HUES48 (cell line): ENCODE data around the gene TTLL6.

Experiments
- H3K27ac ChIP-seq: one replicate; pipeline ENCODE4 v1.7.0; 2013; ENCODE audit warnings: low read depth, low read length, inconsistent platforms
- H3K27me3 ChIP-seq: 2 replicates; pipeline ENCODE4 v1.6.1; 2013; ENCODE audit warnings: mild to moderate bottlenecking, low read length; ENCODE audit not compliant: control insufficient read depth, insufficient read depth
- H3K36me3 ChIP-seq: 2 replicates; pipeline ENCODE4 v1.6.1; 2013; ENCODE audit warnings: low read length; ENCODE audit not compliant: control insufficient read depth, insufficient read depth
- H3K4me1 ChIP-seq: 2 replicates; pipeline ENCODE4 v1.6.1; 2013; ENCODE audit warnings: mild to moderate bottlenecking, low read length; ENCODE audit not compliant: control insufficient read depth, insufficient read depth
- H3K4me3 ChIP-seq: 2 replicates; pipeline ENCODE4 v1.5.1; 2013; ENCODE audit warnings: mild to moderate bottlenecking, low read depth, low read length
- H3K9ac ChIP-seq: 2 replicates; pipeline ENCODE4 v1.6.1; 2013; ENCODE audit warnings: mild to moderate bottlenecking, low read depth, low read length, moderate library complexity
- H3K9me3 ChIP-seq: 2 replicates; pipeline ENCODE4 v1.6.1; 2013; ENCODE audit warnings: low read length; ENCODE audit not compliant: control insufficient read depth, insufficient read depth

TTLL6 gene

DNA sequence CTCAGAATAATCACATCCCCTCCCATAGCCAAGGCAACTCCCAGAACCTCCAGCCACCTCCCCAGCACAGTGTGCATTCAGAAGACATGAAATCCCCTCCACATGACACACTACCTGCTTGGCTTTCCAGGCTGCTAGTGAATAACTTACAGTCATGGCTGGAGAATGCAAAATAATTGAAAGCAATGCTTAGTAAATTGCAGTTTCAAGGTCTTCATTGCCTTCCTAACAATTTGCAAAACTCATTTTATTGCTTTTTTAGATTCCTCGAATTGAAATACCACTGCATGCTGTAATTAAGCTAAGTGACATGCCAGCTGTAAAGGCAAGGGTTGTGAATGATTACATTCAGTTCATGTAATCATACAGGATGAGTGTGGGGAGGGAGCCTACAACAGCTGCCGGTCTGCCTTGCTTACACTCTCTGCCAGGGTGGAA lies 59.5 kb downstream of the TTLL6 start:
- Histone ChIP-seq H3K36me3 (no peaks in the 10 kb centered on the region), H3K27me3 (peaks cover 94% of the 10 kb centered on the region), H3K9ac (no peak overlapping the region), H3K27ac (no peak overlapping the region), H3K4me1 (0 out of 2 replicates have a peak, but pooled peaks cover 3% of the 10 kb centered on the region), H3K4me3 (no peak overlapping the region), H3K9me3 (no peaks in the 10 kb centered on the region)

DNA sequence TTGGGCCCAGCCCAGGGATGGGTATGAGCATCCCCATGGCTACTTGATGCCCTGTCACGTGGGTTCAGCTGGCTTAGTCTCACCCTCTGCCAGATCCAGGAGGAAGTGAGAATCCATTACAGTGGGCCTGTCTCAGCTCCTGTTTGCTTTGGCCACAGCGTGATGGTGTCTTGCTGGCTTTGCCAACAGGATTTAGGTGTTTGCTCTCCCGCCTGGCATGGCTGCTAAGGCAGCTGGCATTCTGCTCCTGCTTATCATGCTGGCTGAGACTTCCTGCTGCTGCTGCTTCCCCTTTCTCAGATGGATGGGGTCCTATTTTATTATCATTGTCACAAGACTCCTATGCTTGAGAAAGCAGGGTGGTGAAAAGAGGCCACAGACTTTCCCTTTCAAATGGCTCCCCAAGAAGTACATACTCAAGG lies 60.2 kb downstream of the TTLL6 start:
- Histone ChIP-seq H3K4me3 (no peak overlapping the region), H3K4me1 (0 out of 2 replicates have a peak, but pooled peaks cover 3% of the 10 kb centered on the region), H3K36me3 (no peaks in the 10 kb centered on the region), H3K9ac (no peak overlapping the region), H3K27ac (no peak overlapping the region), H3K27me3 (peaks cover 94% of the 10 kb centered on the region), H3K9me3 (no peaks in the 10 kb centered on the region)

DNA sequence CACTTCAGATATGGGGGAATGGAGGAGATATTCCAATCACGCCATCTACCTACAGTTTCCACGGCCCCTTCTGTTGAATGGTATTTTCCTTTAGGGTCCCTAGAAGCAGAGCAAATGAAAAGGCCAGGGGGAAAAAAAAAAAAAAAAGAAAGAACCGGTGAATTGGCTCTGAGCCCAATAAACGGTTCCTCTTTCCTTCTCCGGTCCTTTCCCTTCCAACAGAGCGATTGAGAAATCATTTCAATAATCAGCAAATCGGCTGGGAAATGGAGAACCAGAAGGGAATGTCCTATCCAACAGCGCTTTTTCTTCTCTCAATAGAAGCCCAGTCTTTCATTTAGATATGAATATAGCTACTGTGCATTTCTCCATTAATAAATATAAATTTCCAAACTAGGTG lies 61.7 kb downstream of the TTLL6 start:
- H3K27me3 ChIP-seq, result peaks cover 94% of the 10 kb centered on the region
- no peaks in the 10 kb centered on the region for H3K36me3 ChIP-seq
- no peak overlapping the region for H3K9ac ChIP-seq
- no peaks in the 10 kb centered on the region for H3K9me3 ChIP-seq
- H3K4me1 ChIP-seq, result 0 out of 2 replicates have a peak, but pooled peaks cover 3% of the 10 kb centered on the region
- H3K27ac ChIP-seq, result no peak overlapping the region
- H3K4me3 ChIP-seq, result no peak overlapping the region

DNA sequence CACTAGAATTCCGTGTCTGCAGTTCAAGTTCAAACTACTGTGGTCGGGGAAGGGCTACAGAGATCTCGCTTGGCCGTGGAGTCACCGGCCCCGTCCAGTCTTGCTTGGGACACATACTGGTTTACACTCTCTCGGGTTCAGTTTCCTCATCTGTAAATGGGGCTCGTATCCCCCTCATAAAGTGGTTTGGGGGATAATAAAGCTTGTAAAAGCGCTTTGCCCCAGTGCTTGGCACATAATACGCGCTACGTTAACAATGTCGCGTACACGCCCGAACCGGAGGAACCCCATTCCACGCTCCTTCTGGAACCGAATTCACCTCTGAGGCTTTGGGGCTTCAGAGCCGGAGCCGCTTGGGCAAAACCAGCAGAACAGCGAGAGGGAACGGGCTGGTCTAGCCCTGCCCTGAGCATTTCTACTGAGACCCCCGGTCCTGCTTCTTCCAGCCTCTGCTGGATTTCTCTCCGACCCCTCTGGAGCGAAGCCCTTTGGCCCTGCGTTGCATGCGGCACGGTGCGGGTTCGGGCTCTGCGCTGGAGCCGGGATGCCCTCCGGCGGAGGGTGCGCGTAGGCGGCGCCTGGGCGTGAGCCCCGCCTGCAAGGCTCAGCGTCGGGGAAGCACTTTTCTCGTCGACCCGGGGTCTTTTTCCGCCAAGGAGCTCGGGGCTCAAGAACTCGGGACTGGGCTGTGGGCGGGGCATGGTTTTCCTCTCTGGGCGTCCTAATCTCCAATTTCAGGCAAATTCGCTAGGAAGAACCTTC lies 62.3 kb downstream of the TTLL6 start:
- Histone ChIP-seq H3K4me1 (0 out of 2 replicates have a peak, but pooled peaks cover 3% of the 10 kb centered on the region), H3K9ac (no peak overlapping the region), H3K4me3 (peak overlapping the region; percentile 11; the same call in 1 of the 2 replicates), H3K27me3 (peaks cover 98% of the 10 kb centered on the region), H3K9me3 (no peaks in the 10 kb centered on the region), H3K36me3 (no peaks in the 10 kb centered on the region), H3K27ac (no peak overlapping the region)

DNA sequence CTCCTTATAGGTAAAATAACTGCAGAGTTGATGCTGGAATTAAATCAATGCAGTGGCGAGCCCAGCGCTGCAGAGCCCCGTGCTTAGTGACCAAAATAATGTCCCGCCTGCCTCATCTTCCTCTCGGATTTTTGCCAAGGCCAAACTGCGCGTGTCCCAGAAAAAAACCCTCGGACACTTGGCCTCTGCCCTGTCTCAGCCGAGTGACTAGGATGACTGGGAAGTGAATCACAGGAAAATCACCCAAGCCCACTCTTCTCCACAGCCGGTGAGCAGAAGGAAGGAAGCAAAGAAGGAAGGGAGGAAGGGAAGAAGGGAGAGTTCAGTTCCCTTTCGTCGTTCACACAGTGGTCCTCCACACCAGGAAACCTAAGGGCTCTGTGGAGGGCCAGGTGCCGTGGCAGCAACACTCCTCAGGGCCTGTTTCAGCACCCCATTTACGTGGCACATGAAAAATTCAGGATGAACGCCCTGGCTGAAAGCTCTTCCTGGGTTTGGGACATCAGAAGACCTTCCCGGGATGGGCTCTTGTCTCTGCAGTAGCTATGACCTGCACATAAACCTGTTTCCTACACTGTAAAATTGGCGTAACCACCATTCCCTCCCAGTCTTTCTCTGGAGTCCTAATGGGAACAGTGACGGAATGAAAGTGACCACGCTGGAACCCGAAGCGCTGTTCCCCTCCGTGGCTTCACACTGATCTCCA lies 63.1 kb downstream of the TTLL6 start:
- Histone ChIP-seq H3K4me3 (no peak overlapping the region), H3K27me3 (peaks cover 98% of the 10 kb centered on the region), H3K36me3 (no peaks in the 10 kb centered on the region), H3K27ac (no peak overlapping the region), H3K9me3 (no peaks in the 10 kb centered on the region), H3K4me1 (0 out of 2 replicates have a peak, but pooled peaks cover 3% of the 10 kb centered on the region), H3K9ac (no peak overlapping the region)

DNA sequence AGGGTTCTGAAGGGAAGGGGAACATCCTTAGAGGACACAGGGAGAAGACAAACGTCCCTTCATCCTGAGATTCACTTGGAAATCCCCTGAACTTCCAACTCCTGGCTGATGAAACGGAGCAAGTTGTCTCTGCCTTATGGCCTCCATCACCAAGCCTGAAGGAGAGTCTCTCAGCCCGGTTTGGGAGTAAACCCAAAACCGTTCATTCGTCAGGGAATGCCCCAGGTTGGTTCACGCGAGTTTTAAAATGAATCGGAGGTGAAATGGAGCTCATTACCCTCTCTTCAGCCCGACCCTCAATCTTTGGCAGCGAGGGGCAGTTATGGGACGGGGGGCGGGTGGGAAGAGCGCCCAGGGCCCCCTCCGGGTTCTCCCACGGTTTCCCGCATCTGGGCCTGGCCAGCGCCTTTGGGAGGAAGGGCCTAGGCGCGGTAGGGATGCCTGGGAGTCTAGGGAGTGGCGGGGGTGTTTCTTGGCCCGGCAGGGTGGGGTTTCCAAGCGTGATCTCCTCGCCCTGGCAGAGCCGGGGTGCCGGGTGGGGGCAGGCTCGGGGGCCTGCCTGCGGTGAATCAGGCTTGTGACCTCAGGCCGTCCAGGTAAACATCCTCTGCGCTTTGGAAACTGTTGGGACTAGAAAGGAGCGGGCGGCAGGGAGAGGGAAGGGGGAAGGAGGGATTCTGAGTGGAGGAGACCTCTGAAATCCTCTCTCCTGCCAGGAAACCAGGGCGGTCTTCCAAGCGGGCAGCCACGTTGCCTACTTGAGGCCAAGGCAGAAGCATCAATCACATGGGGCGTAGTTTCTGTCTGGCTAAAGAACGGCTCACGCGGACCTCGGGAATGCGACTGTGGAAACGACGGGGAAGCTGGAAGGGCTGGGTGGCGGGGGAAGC lies 64.4 kb downstream of the TTLL6 start:
- no peaks in the 10 kb centered on the region for H3K36me3 ChIP-seq
- peaks cover 100% of the 10 kb centered on the region for H3K27me3 ChIP-seq
- H3K9me3 ChIP-seq, result no peaks in the 10 kb centered on the region
- 0 out of 2 replicates have a peak, but pooled peaks cover 3% of the 10 kb centered on the region for H3K4me1 ChIP-seq
- no peak overlapping the region for H3K4me3 ChIP-seq
- no peak overlapping the region for H3K27ac ChIP-seq
- H3K9ac ChIP-seq, result no peak overlapping the region

DNA sequence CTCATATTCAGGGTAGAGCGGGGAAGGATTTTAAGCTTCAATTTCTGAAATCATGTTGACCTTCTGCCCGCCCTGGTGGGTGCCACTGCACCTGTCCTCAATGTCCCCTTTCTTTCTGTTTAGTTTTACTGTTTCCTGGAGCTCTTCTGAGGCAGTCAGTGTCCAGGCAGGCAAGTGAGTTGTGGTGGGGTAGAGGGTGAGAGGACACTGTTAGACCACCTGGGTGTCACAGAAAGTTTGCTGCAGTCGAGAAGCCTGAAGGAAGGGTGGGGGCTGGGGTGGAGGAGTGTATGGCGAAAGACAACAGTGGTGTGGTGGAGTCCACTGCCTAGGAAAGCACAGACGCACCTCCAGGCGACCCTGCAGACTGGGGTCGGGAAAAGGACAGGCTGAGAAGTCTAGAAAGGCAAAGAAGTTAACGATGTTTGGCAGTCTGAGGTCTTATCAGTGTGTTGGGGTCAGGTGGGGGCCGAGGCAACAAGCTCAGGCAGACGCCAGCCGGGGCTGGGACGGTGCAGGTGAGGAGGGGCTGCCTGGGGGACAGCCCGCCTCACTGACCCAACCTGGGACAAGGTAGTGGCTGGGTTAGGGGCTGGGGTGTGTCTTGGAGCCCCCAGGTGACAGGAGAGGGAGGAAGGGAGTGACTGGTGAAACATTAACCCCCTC lies 65.2 kb downstream of the TTLL6 start:
- Histone ChIP-seq H3K27ac (no peak overlapping the region), H3K27me3 (peaks cover 100% of the 10 kb centered on the region), H3K9me3 (no peaks in the 10 kb centered on the region), H3K36me3 (no peaks in the 10 kb centered on the region), H3K4me3 (no peak overlapping the region), H3K9ac (no peak overlapping the region), H3K4me1 (0 out of 2 replicates have a peak, but pooled peaks cover 3% of the 10 kb centered on the region)

DNA sequence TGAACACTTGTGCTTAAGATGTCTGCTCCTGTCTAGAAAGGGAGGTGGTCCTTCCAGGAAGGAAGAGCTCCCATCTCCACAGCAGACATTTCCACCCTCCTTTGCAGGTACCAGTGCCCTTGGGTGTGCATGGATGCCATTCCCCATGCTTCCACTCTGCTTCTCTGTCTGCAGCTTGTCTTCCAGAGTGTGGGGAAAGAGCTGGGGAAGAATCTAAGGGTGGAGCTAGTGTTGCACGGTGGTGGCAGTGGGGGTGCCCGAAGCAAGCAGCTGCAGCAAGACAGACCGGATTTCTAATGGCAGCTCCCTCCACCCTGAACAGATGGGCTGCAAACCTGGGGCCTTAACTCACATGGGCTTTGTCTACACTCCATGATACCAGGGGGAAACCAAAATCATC lies 65.9 kb downstream of the TTLL6 start:
- Histone ChIP-seq H3K27ac (no peak overlapping the region), H3K36me3 (no peaks in the 10 kb centered on the region), H3K4me1 (0 out of 2 replicates have a peak, but pooled peaks cover 3% of the 10 kb centered on the region), H3K27me3 (peaks cover 100% of the 10 kb centered on the region), H3K4me3 (no peak overlapping the region), H3K9ac (no peak overlapping the region), H3K9me3 (no peaks in the 10 kb centered on the region)

DNA sequence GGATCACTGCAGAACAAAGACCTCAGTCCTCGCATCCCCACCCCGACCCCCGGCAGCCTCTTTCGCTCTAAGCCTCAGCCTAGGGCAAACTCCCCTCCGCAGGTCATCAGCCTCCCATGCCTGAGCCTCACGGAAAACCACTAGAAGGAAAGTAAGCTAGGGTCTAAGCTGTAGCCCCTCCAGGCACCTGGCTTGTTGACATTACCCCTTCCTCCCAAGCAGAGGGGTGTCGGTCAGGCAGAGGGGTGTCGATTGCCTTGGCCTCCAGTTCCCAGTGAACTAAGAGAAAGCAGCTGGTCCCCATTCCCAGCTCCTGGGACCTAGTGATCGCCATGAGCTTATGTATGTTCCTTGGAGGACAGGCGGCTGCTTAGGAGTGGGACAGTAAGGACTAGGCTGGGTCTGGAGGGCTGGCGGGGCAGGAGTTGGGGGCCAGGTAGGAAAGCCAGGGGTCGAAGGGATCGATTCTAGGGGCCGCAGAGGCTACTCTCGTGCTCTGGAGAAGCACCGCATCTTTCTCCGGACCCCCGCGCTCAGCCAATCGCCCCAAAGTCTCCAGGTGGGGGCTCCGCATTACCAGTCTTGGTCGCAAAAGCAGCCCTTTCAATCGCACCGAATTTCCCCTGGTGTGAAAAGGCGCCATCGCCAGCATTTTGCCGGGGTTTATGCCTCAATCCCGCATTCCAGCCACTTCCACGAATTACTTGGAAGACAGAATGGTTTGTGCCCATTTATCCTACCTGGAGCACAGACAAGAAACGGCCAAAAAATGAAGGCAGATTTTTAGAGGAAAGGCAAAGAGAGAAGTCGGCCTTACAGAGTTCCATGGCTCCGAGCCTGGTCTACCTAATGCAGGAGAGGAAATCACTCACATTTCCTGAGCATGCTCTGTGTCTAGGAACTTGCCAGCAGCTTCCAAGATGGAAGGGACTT lies 67.1 kb downstream of the TTLL6 start:
- no peaks in the 10 kb centered on the region for H3K36me3 ChIP-seq

More for the DNA sequence above, 67.1 kb downstream of the TTLL6 start:
- Histone ChIP-seq H3K9me3 (no peaks in the 10 kb centered on the region), H3K27me3 (peaks cover 100% of the 10 kb centered on the region), H3K9ac (no peak overlapping the region), H3K27ac (no peak overlapping the region), H3K4me3 (no peak overlapping the region), H3K4me1 (no peaks in the 10 kb centered on the region)
